WTC11 (cell line): ENCODE measurements around the gene PRR22. TPM values are rescaled to one million over a fixed set of nuclear protein-coding genes. Genes with fewer than 3 reads are reported as not detected.

ENCODE experiments used
- ATAC-seq: fragments of 200-7000 bp; cut with Tn5 transposase; 2 replicates; pipeline ENCODE4 v1.10.0; 2021; ENCODE audit warnings: mild to moderate bottlenecking, moderate library complexity
- CTCF ChIA-PET: fragments of 300-600 bp; sonication (Branson Sonifier 250); formaldehyde crosslinking; loops from one replicate; lab custom pipeline; 2021; ENCODE audit warnings: antibody characterized with exemption; lab: Charles Lee
- POLR2A ChIA-PET: fragments of 350-600 bp; sonication (Branson Sonifier 250); formaldehyde crosslinking; loops from one replicate; lab custom pipeline; 2021; ENCODE audit warnings: antibody characterized with exemption; lab: Charles Lee
- DNase-seq: peaks from one replicate; pipeline ENCODE4 v3.0.0; 2021; ENCODE audit warnings: low spot score
- H3K27ac Mint-ChIP-seq: 2 replicates; pipeline ENCODE4 v1.8.0; 2021; ENCODE audit warnings: mixed read lengths
- H3K27me3 Mint-ChIP-seq: 2 replicates; pipeline ENCODE4 v1.8.0; 2021; ENCODE audit warnings: low read depth, mild to moderate bottlenecking, moderate library complexity, mixed read lengths
- H3K36me3 Mint-ChIP-seq: 2 replicates; pipeline ENCODE4 v1.8.0; 2021; ENCODE audit warnings: mixed read lengths
- H3K4me1 Mint-ChIP-seq: 2 replicates; pipeline ENCODE4 v1.8.0; 2022; ENCODE audit warnings: mixed read lengths
- H3K4me3 Mint-ChIP-seq: 2 replicates; pipeline ENCODE4 v1.8.0; 2021; ENCODE audit warnings: mild to moderate bottlenecking, moderate library complexity, mixed read lengths
- H3K9me3 Mint-ChIP-seq: 2 replicates; pipeline ENCODE4 v1.8.0; 2021; ENCODE audit warnings: mixed read lengths
- CDX4 ChIP-seq: fragments of 250-450 bp; sonication (Bioruptor Pico); IDR thresholded peaks from 2 replicates; pipeline ENCODE4 v1.9.0; 2021; ENCODE audit warnings: moderate library complexity, mild to moderate bottlenecking, inconsistent platforms, borderline replicate concordance
- GRHL2 ChIP-seq: fragments of 250-450 bp; sonication (Bioruptor Pico); IDR thresholded peaks from 2 replicates; pipeline ENCODE4 v1.8.0; 2022; ENCODE audit warnings: mild to moderate bottlenecking, moderate library complexity; ENCODE audit not compliant: insufficient replicate concordance, severe bottlenecking
- GTF2I ChIP-seq: fragments of 250-450 bp; sonication (Bioruptor Pico); conservative IDR thresholded peaks from 2 replicates; pipeline ENCODE4 v1.4.0; 2021; ENCODE audit warnings: mild to moderate bottlenecking
- JAZF1 ChIP-seq: fragments of 250-450 bp; sonication (Bioruptor Pico); IDR thresholded peaks from 2 replicates; pipeline ENCODE4 v1.9.0; 2021; ENCODE audit warnings: moderate library complexity, mild to moderate bottlenecking, inconsistent platforms
- MAX ChIP-seq: sonication (generic); formaldehyde crosslinking; IDR thresholded peaks from 2 replicates; pipeline ENCODE4 v1.8.0; 2022; ENCODE audit warnings: mild to moderate bottlenecking, missing genetic modification reagents
- MYBL2 ChIP-seq: sonication (generic); formaldehyde crosslinking; IDR thresholded peaks from 2 replicates; pipeline ENCODE4 v1.8.1; 2023; ENCODE audit warnings: mild to moderate bottlenecking, moderate library complexity, missing genetic modification reagents
- RORB ChIP-seq: fragments of 250-450 bp; sonication (Bioruptor Pico); IDR thresholded peaks from 2 replicates; pipeline ENCODE4 v1.9.0; 2021; ENCODE audit warnings: mild to moderate bottlenecking
- SMAD3 ChIP-seq: sonication (generic); formaldehyde crosslinking; IDR thresholded peaks from 2 replicates; pipeline ENCODE4 v1.8.0; 2022; ENCODE audit warnings: missing genetic modification reagents, mild to moderate bottlenecking, borderline replicate concordance
- SOX15 ChIP-seq: fragments of 250-450 bp; sonication (Bioruptor Pico); IDR thresholded peaks from 2 replicates; pipeline ENCODE4 v1.9.0; 2021; ENCODE audit warnings: mild to moderate bottlenecking
- TCF7 ChIP-seq: sonication (generic); formaldehyde crosslinking; IDR thresholded peaks from 2 replicates; pipeline ENCODE4 v1.8.0; 2022; ENCODE audit warnings: mild to moderate bottlenecking, low read depth, missing genetic modification reagents, moderate library complexity
- TEAD4 ChIP-seq: sonication (generic); formaldehyde crosslinking; IDR thresholded peaks from 2 replicates; pipeline ENCODE4 v1.8.0; 2022; ENCODE audit warnings: mild to moderate bottlenecking, missing genetic modification reagents
- ZNF121 ChIP-seq: sonication (generic); formaldehyde crosslinking; IDR thresholded peaks from 2 replicates; pipeline ENCODE4 v1.8.0; 2023; ENCODE audit warnings: missing genetic modification reagents
- ZNF425 ChIP-seq: fragments of 250-450 bp; sonication (Bioruptor Pico); conservative IDR thresholded peaks from 2 replicates; pipeline ENCODE4 v1.9.0; 2021; ENCODE audit warnings: mild to moderate bottlenecking
- total RNA-seq: library from RNA; stranded (reverse); gene quantifications from 3 replicates; pipeline ENCODE4 v1.2.3, GENCODE V29; 2021
- TF ChIP-seq, protein P1 (sequence below): fragments of 250-450 bp; sonication (Bioruptor Pico); IDR thresholded peaks from 2 replicates; pipeline ENCODE4 v1.9.0; 2021; ENCODE audit warnings: mild to moderate bottlenecking, borderline replicate concordance
- TF ChIP-seq, protein P2 (sequence below): fragments of 250-450 bp; sonication (Bioruptor Pico); IDR thresholded peaks from 2 replicates; pipeline ENCODE4 v1.8.0; 2021; ENCODE audit warnings: mild to moderate bottlenecking

The PRR22 gene
- total RNA-seq, 1 experiment from 2014 or later: 3.3 TPM

- POLR2A ChIA-PET: no interaction called here
- DNase-seq: no peak
- Mint-ChIP-seq H3K9me3 (no peaks in the 10 kb centered on the region), H3K27me3 (peaks cover 57% of the 10 kb centered on the region), H3K4me3 (no peak overlapping the region), H3K27ac (no peak overlapping the region), H3K4me1 (peaks cover 11% of the 10 kb centered on the region), H3K36me3 (no peaks in the 10 kb centered on the region)
- ATAC-seq: no peak
- no peak for TF ChIP-seq TCF7 (CRISPR knock-in tag)
- TF ChIP-seq TEAD4 (CRISPR knock-in tag): no peak
- TF ChIP-seq GTF2I (CRISPR knock-in tag): 0 out of 2 replicates have a peak, but pooled peaks have one; percentile 15
- no peak for TF ChIP-seq CDX4 (CRISPR knock-in tag)
- TF ChIP-seq, protein P1, sequence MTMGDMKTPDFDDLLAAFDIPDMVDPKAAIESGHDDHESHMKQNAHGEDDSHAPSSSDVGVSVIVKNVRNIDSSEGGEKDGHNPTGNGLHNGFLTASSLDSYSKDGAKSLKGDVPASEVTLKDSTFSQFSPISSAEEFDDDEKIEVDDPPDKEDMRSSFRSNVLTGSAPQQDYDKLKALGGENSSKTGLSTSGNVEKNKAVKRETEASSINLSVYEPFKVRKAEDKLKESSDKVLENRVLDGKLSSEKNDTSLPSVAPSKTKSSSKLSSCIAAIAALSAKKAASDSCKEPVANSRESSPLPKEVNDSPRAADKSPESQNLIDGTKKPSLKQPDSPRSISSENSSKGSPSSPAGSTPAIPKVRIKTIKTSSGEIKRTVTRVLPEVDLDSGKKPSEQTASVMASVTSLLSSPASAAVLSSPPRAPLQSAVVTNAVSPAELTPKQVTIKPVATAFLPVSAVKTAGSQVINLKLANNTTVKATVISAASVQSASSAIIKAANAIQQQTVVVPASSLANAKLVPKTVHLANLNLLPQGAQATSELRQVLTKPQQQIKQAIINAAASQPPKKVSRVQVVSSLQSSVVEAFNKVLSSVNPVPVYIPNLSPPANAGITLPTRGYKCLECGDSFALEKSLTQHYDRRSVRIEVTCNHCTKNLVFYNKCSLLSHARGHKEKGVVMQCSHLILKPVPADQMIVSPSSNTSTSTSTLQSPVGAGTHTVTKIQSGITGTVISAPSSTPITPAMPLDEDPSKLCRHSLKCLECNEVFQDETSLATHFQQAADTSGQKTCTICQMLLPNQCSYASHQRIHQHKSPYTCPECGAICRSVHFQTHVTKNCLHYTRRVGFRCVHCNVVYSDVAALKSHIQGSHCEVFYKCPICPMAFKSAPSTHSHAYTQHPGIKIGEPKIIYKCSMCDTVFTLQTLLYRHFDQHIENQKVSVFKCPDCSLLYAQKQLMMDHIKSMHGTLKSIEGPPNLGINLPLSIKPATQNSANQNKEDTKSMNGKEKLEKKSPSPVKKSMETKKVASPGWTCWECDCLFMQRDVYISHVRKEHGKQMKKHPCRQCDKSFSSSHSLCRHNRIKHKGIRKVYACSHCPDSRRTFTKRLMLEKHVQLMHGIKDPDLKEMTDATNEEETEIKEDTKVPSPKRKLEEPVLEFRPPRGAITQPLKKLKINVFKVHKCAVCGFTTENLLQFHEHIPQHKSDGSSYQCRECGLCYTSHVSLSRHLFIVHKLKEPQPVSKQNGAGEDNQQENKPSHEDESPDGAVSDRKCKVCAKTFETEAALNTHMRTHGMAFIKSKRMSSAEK (CRISPR knock-in tag): no peak
- TF ChIP-seq ZNF425: no peak
- TF ChIP-seq JAZF1 (CRISPR knock-in tag): no peak
- TF ChIP-seq RORB (CRISPR knock-in tag): no peak
- no peak for TF ChIP-seq SOX15 (CRISPR knock-in tag)
- no peak for TF ChIP-seq SMAD3
- TF ChIP-seq GRHL2 (CRISPR knock-in tag): no peak
- TF ChIP-seq, protein P2, sequence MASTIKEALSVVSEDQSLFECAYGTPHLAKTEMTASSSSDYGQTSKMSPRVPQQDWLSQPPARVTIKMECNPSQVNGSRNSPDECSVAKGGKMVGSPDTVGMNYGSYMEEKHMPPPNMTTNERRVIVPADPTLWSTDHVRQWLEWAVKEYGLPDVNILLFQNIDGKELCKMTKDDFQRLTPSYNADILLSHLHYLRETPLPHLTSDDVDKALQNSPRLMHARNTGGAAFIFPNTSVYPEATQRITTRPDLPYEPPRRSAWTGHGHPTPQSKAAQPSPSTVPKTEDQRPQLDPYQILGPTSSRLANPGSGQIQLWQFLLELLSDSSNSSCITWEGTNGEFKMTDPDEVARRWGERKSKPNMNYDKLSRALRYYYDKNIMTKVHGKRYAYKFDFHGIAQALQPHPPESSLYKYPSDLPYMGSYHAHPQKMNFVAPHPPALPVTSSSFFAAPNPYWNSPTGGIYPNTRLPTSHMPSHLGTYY: no peak
- no peak for TF ChIP-seq MAX (CRISPR knock-in tag)
- TF ChIP-seq ZNF121 (CRISPR knock-in tag): peak; percentile 69; the same call in 1 of the 2 replicates
- TF ChIP-seq MYBL2 (CRISPR knock-in tag): no peak
- CTCF ChIA-PET: interaction anchor here (1.2 to 2.1 kb wide), 2 partner anchors 27 to 221 kb away, joined by 4 to 5 read pairs; no protein-coding TSS in a partner anchor
These were observed 16.1 kb upstream of the PRR22 start for GRCh38 chr19:5800361-5801270.
